GM18499 (cell line): ENCODE data around the gene SULT1A1.
"Not testable (repeated sequence)": the region's sequence is repeated elsewhere in the genome, so short reads cannot be mapped to it uniquely, and the experiment has no call there.

Experiments
- ATAC-seq: cut with Tn5 transposase; IDR thresholded peaks from one replicate; pipeline ENCODE4 v1.9.1; 2021; ENCODE audit warnings: moderate number of reproducible peaks; ENCODE audit not compliant: insufficient read depth, unreplicated experiment

SULT1A1 gene

DNA sequence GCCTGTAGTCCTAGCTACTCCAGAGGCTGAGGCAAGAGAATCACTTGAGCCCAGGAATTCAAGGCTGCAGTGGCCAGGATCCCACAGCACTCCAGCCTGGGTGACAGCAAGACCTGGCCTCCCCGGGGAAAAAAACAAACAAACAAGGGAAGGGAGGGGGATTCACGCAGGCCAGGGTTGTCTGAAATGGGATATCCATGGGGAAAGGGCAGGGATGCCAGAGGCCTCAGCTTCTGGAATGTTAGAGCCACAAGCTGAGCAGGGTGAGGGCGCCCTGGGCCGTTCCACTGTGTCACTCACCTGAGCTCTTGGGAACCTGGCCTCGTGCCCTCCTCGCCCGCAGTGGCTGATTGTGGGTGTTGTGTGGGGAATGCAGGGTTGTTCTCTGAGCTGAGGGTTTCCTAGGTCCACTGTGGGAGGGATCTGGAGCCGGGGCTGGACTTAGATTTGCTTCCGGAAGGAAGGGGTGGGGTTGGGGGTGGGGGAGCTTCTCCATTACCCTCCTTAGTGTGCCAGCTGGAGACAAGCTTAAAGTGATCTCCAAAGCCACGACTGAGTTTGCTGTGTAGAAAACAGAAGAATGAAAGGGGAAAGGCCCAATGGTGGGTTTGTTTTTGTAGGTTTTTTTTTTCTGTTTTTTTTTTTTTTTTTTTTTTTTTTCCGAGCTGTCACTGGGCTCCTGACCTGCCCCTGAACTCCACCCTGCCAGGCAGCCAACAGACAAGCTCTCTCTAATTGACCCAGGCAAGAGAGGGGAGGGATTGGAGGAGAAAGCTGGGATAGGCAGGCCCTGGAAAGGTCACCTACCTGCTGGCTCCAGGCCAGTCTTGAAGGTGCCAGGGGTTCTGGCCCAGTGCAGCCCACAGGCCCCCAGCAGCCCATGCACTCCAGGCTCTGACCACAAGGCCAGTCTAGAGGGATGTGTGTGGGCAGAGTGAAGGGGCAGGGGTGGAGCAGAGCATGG, at the start of gene SULT1A1:
Gene SULT1A1 (minus strand): TSS at position 414 of the 964 bp plus-strand sequence. CDS start 1,189 bp downstream, outside the sequence.
- ATAC-seq, result no peak

GRCh38 chr16:28639959-28640358, 30.1 kb upstream of the SULT1A1 start:
- not testable (repeated sequence) for ATAC-seq

DNA sequence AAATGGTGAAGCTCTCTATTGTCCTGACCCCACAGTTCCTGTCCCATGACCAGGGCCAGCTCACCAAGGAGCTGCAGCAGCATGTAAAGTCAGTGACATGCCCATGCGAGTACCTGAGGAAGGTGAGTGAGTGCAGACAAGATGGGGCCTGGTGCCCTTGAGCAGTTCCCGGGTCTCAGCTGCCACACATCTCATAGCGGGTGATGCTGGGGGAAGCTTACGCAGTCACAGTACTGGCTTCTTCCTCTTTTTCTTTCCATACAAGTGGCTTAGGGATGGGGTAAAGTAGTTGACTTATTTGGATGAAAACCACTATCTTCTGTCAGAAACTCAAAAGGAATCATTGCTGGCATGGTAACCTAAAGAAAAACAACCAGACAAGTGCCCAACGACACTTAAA, 28.5 kb upstream of the SULT1A1 start:
- not testable (repeated sequence) for ATAC-seq

GRCh38 chr16:28637765-28638164, 27.9 kb upstream of the SULT1A1 start, which contains the start of gene NPIPB8:
Gene NPIPB8 (plus strand): TSS chr16:28638065. CDS start chr16:28638361, 296 bp downstream.
- not testable (repeated sequence) for ATAC-seq

GRCh38 chr16:28636093-28636823, 26.4 kb upstream of the SULT1A1 start:
- not testable (repeated sequence) for ATAC-seq

DNA sequence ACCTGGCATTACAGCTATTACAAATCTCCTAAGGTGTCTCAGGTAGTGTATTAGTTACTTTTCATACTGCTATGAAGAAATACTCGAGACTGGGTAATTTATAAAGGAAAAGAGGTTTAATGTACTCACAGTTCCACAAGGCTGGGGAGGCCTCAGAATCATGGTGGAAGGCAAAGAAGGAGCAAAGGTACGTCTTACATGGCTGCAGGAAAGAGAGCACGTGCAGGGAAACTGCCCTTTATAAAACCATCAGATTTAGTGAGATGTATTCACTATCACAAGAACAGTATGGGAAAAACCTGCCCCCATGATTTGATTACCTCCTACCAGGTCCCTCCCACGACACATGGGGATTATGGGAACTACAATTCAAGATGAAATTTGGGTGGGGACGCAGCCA, 21.1 kb upstream of the SULT1A1 start:
- not testable (repeated sequence) for ATAC-seq

DNA sequence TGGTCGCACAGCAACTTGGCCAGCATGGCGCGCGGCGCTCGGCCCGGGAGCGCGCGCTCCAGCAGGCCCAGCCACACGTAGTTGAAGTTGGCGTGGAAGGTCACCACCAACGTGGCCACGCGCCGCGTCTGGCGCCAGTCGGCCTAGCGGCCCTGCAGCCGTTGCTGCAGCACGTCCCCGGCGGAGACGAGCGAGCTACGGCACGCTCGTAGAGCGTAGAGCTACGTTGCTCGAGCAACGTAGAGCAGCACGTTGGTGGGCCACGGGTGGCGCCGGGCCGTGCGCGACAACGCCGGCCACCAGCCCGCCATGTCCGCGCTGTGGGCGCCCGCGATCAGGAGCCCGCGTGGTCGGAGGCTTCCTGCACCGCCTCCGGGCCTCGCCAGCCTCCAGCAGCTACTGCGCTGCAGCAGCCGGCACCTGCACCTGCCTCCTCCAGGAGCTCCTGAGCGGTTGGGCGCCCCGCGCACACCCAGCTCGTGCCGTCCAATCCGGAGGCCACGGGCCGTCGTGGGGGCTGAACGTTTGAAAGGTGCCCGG, 13.4 kb upstream of the SULT1A1 start:
- no peak for ATAC-seq

DNA sequence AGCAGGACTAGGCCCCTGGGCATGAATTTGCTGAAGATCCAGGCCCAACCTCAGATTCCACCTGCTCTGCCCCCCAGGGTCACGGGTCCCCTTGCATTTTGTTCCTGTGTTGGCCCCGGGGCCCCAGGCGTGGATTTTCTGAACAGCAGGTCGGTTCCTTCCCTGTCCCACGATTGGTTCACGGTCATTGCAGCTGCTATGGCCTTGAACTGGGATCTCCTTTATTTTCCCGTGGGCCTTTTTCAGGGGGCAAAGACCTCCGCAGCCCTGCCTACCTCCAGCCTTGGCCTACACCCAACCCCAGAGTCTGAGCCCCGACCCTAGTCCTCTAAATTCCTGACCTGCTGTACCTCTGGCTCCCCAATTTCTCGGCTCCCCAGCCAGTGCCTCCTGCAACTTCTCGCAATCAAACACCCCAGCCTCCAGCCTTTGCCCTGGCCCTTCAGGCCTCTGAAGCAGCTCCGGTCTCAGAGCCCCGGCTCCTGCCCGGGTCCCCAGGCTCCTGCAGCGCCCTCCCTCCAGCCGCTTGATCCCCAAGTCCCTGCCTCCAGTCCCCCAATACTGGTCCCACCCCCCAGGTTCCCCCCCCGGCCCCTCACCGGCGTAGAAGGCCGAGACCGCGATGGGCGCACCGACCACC, 12.8 kb upstream of the SULT1A1 start:
- ATAC-seq, result not testable (repeated sequence)

DNA sequence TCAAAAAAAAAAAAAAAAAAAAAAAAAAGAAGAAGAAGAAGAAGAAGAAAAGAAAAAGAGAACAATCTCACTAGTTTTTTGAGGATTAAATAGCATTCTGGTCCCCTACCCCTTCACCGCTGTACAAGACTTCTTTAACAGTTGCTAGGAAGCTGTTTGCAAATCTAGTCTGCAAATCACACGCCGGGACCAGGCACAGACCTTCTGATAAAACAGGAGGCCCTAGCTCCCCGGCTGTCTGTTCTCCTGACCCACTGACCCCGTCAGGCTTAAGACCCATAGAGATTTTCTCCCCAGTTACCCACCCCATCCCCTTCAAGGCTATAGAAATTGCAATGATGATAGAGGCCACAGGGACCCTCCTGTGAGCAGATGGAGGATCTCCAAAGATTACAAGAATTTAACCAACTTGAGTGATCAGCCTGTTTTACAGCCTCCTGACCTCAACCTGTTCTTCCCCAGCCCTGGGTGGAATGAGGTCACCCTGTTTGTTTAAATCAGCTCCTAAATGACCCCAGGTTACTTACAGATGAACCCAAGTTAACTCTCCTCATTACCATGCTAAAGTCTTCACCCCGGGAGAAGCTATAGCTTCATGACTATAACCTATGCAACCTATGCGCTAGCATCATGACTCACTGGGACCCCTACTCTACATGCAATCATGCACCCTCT, 11.8 kb upstream of the SULT1A1 start:
- ATAC-seq, result no peak

- not testable (repeated sequence) for ATAC-seq
These were observed 10.5 kb upstream of the SULT1A1 start for GRCh38 chr16:28620316-28620715.

DNA sequence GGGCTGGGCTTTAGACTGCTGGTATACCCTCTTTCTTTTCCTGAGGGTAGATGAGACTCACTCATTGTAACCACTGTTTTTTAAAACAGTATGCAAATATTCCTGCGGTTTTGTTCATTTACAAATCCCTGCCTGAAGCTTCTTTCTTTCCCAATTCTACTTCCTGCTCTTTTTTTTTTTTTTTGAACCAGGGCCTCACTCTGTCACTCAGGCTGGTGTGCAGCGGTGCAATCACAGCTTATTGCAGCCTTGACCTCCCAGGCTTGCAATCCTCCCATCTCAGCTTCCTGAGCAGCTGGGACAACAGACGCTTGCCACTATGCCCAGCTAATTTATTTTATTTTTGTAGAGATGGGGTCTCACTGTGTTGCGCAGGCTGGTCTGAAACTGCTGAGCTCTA, 8.0 kb upstream of the SULT1A1 start:
- ATAC-seq, result no peak

DNA sequence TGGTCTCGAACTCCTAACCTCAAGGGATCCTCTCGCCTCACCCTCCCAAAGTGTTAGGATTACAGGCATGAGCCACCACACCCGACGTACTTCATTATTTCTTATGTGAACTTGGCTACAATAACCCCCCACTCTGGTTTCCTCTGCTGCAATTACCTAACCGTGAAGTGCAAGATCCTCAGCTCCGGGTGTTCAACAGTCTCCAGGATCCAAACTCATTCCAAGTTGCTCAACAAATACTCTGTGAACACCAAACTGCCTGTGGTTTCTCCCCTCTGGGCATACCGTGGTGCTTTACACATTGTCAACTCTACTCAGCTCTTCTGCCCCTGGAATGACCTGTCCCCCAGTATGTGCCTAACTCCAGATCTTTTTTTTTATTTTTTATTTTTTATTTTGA, 6.8 kb upstream of the SULT1A1 start:
- ATAC-seq, result no peak

- ATAC-seq, result not testable (repeated sequence)
These were observed 6.4 kb upstream of the SULT1A1 start for GRCh38 chr16:28616224-28616577.

- not testable (repeated sequence) for ATAC-seq
These were observed 5.8 kb upstream of the SULT1A1 start for GRCh38 chr16:28615486-28616223.

DNA sequence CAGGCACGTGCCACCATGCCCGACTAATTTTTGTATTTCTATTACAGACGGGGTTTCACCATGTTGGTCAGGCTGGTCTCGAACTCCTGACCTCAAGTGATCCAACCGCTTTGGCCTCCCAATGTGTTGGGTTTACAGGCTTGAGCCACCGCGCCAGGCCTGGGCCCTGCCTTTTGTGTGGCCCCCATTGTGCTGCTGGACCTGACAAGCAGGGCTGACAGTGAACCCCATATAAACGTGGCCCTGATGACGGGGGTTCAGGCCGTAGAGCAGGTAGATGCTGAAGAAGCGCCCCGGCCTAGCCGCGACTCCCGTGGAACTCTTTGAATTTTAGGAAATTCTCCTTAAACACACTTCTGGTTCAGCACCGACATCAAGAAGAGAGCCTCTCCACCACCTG, 4.7 kb upstream of the SULT1A1 start:
- not testable (repeated sequence) for ATAC-seq

DNA sequence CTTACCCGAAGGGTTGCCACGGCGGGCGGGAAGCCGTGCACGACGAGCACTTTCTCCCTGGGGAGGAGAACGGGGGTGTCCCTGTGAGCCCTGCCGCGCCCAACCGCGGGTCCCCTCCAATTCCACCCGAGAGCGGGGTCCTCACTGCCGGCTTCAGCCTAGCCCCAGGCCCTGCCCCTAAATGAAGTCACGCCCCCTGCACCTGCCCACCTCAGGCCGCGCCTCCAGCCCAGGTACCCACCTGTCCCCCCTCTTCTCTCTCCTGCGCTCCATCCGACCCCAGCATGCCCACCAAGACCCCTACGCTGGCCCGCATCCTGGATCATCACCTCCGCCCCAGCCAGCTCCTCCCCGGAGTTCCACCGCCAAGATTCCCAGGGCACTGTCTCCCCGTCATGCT, 4.1 kb upstream of the SULT1A1 start:
- ATAC-seq, result not testable (repeated sequence)

DNA sequence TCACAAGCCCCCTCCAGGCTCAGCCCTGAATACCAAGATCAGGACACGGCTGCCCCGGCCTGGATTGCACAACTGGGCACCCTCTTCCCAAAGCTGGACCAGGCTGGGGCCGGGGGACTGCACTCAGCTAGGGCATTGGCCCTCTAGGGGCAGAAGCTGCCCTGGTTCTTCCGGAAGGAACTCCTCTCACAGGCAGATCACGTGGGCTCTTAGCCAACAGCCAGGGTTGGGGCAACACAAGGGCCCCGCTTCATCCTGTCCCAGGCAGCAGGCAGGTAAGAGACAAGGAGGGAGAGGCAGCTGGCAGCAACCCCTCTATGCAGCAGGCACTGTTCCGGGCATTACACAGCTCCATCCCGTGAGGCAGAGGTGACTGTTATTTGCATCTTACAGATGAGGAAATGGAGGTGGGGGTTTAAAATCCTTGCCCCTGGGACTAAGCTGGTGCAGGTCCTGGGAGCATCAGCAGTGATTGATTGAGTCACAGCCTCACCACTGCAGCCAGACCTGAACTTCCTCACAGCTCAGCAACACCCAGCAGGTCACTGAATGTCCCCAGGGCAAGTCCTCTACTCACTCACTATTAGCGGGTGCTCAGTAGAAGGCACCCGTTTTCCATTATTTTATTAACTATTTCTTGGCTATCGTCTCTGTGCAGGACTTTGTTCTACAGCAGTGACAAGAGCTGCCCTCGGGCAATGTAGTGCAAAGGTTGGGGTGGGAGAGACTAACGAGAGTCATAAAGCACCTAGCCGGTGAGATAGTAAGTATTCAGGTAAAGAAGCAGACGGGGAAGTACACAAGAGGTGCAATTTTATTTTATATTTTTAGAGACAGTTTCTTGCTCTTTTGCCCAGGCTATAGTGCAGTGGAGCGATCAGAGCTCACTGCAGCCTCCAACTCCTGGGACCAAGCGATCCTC, 2.8 kb upstream of the SULT1A1 start:
- ATAC-seq, result not testable (repeated sequence)

- ATAC-seq, result no peak
These were observed 849 bp upstream of the SULT1A1 start for GRCh38 chr16:28610595-28611191.
